ENCODE data around the gene POU6F2. TPM values are rescaled to one million over a fixed set of nuclear protein-coding genes. Genes with fewer than 3 reads are reported as not detected.

Gene POU6F2
- total RNA-seq, 2 donors from 2014 or later, result not detected

- DNase-seq, result no peak
- ATAC-seq, result no peak
- intact Hi-C loops (cut with DNase I, micrococcal nuclease), result no loop called here
Measured at GRCh38 chr7:39094731-39095130, 117.0 kb downstream of the POU6F2 start.

- ATAC-seq, result no peak
- no peak for DNase-seq
- intact Hi-C loops (cut with DNase I, micrococcal nuclease), result no loop called here
Measured at GRCh38 chr7:39095875-39096619, 118.3 kb downstream of the POU6F2 start.

- ATAC-seq, result no peak
- no peak for DNase-seq
- intact Hi-C loops (cut with DNase I, micrococcal nuclease), result no loop called here
Measured at GRCh38 chr7:39098506-39098905, 120.8 kb downstream of the POU6F2 start.

GRCh38 chr7:39099146-39099545 is 121.4 kb downstream of the POU6F2 start:
- ATAC-seq, result no peak
- DNase-seq, result no peak

GRCh38 chr7:39100270-39100669 is 122.6 kb downstream of the POU6F2 start:
- no peak for ATAC-seq
- no peak for DNase-seq
- intact Hi-C loops (cut with DNase I, micrococcal nuclease), result no loop called here

More at GRCh38 chr7:39099146-39099545, 121.4 kb downstream of the POU6F2 start:
- intact Hi-C loops (cut with DNase I, micrococcal nuclease), result no loop called here

- intact Hi-C loops (cut with DNase I, micrococcal nuclease), result no loop called here
- no peak for DNase-seq
- ATAC-seq, result no peak
Measured at GRCh38 chr7:39102234-39102633, 124.5 kb downstream of the POU6F2 start.

GRCh38 chr7:39105720-39106119 is 128.0 kb downstream of the POU6F2 start:
- ATAC-seq (no peak), DNase-seq (no peak)
- intact Hi-C loops (cut with DNase I, micrococcal nuclease), result no loop called here

GRCh38 chr7:39125846-39126245 is 148.1 kb downstream of the POU6F2 start:
- ATAC-seq, result no peak
- no peak for DNase-seq
- intact Hi-C loops (cut with DNase I, micrococcal nuclease), result no loop called here

- intact Hi-C loops (cut with DNase I, micrococcal nuclease), result no loop called here
- ATAC-seq (no peak), DNase-seq (no peak)
Measured at GRCh38 chr7:39127058-39127457, 149.3 kb downstream of the POU6F2 start.

GRCh38 chr7:39128287-39128843 is 150.7 kb downstream of the POU6F2 start:
- ATAC-seq (no peak), DNase-seq (no peak)
- intact Hi-C loops (cut with DNase I, micrococcal nuclease), result no loop called here

- ATAC-seq (no peak), DNase-seq (no peak)
- intact Hi-C loops (cut with DNase I, micrococcal nuclease), result no loop called here
Measured at GRCh38 chr7:39130274-39130673, 152.6 kb downstream of the POU6F2 start.

- no peak for ATAC-seq
- no peak for DNase-seq
- intact Hi-C loops (cut with DNase I, micrococcal nuclease), result no loop called here
Measured at GRCh38 chr7:39130857-39131526, 153.3 kb downstream of the POU6F2 start.

GRCh38 chr7:39132306-39132705 is 154.6 kb downstream of the POU6F2 start:
- DNase-seq (no peak), ATAC-seq (no peak)
- intact Hi-C loops (cut with DNase I, micrococcal nuclease), result no loop called here

GRCh38 chr7:39133088-39133487 is 155.4 kb downstream of the POU6F2 start:
- intact Hi-C loops (cut with DNase I, micrococcal nuclease), result no loop called here
- ATAC-seq, result no peak
- DNase-seq, result no peak

GRCh38 chr7:39137480-39137879 is 159.8 kb downstream of the POU6F2 start:
- intact Hi-C loops (cut with DNase I, micrococcal nuclease), result no loop called here
- ATAC-seq, result no peak
- no peak for DNase-seq

GRCh38 chr7:39142750-39143149 is 165.0 kb downstream of the POU6F2 start:
- no peak for ATAC-seq
- DNase-seq, result no peak
- intact Hi-C loops (cut with DNase I, micrococcal nuclease), result no loop called here

GRCh38 chr7:39144420-39144819 is 166.7 kb downstream of the POU6F2 start:
- intact Hi-C loops (cut with DNase I, micrococcal nuclease), result no loop called here
- no peak for DNase-seq
- no peak for ATAC-seq

GRCh38 chr7:39145283-39145682 is 167.6 kb downstream of the POU6F2 start:
- DNase-seq (no peak), ATAC-seq (no peak)
- intact Hi-C loops (cut with DNase I, micrococcal nuclease), result no loop called here

- ATAC-seq (no peak), DNase-seq (no peak)
- intact Hi-C loops (cut with DNase I, micrococcal nuclease), result no loop called here
Measured at GRCh38 chr7:39145935-39146334, 168.2 kb downstream of the POU6F2 start.

- intact Hi-C loops (cut with DNase I, micrococcal nuclease), result no loop called here
- ATAC-seq (no peak), DNase-seq (no peak)
Measured at GRCh38 chr7:39152701-39153100, 175.0 kb downstream of the POU6F2 start.

All from left colon (tissue), 2 donors.